ENCODE data around the gene SHOX.
"Not testable (repeated sequence)": the region's sequence is repeated elsewhere in the genome, so short reads cannot be mapped to it uniquely, and the experiment has no call there.

Gene SHOX

DNA sequence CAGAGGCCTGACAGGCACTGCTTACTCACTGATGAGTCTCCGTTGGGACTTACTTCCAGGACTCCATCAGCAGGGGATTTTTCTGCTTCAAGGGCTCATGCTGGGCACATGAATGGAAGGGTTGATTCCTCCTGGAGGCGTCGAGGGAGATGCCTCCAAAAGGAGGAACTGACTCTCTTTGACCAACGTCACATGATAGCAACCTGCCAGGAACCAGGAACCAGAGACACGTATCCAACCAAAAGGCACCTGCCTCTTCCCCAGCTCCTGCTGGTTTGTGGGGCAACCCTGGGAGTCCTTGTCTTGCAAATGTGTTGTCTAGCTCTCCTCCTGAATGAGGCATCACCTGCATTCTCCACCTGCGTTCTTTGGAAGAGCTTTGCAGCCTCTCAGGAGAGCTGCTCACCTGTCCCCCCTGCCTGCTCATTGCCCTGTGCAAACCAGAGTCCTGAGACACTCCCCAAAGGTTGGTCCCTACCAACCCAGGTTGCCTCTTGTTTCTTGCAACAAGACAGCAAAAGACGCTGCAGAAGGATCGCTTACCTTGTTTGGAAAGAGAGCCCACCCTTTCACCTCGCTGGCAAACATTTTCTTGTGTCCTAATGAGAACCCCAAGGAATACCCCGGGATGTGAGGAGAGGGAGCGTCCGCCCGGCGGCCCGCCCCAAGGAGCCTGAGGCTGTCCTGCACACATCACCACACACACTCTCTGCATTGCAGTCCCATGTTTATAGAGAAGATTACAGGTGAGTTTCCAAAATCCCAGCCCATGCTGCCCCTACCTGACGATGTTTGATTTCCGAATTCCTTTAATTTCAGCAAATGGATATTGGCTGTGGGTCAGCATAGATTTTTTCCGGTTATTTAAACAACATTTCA lies 30.5 kb upstream of the SHOX start:
- TF ChIP-seq EZH2 (IDR thresholded peaks at IDR 0.05) = no peak
- Histone ChIP-seq H3K9ac (ENCODE audit: insufficient read length) (no peak overlapping the region), H3K27ac (no peak overlapping the region), H3K4me3 (no peak overlapping the region), H3K9me3 (ENCODE audit: low read depth, low read length) (no peaks in the 10 kb centered on the region), H3K36me3 (ENCODE audit: insufficient read depth, low read length) (no peaks in the 10 kb centered on the region)
- no peak for DNase-seq (ENCODE audit: low read depth, low spot score)

DNA sequence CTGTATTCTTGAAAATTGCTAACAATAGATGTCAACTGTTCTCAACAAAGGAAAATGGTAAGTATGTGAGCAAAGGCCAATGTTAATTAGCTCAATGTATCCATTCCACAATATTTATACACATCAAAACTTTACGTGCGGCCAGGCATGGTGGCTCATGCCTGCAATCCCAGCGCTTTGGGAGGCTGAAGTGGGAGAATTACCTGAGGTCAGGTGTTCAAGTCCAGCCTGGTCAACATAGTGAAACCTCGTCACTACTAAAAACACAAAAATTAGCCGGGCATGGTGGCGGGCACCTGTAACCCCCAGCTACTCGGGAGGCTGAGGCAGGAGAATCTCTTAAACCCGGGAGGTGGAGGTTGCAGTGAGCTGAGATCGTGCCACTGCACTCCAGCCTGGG lies 27.6 kb upstream of the SHOX start:
- H3K4me3 ChIP-seq; H3K9ac ChIP-seq (ENCODE audit: insufficient read length); DNase-seq (ENCODE audit: low read depth, low spot score); H3K27ac ChIP-seq; H3K36me3 ChIP-seq (ENCODE audit: insufficient read depth, low read length); H3K9me3 ChIP-seq (ENCODE audit: low read depth, low read length): not testable (repeated sequence)

DNA sequence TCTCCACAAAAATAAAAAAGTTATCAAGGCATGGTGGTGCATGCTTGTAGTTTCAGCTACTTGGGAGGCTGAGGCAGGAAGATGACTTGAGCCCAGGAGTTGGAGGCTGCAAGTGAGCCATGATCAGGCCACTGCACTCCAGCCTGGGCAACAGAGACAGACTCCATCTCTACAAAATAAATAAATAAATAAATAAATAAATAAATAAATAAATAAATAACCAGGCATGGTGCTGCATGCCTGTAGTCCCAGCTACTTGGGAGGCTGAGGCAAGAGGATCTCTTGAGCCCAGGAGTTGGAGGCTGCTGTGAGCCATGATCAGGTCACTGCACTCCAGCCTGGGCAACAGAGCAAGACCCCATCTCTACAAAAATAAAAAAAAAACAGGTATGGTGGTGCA lies 26.0 kb upstream of the SHOX start:
- not testable (repeated sequence) for H3K9ac ChIP-seq (ENCODE audit: insufficient read length); H3K9me3 ChIP-seq (ENCODE audit: low read depth, low read length); H3K36me3 ChIP-seq (ENCODE audit: insufficient read depth, low read length); DNase-seq (ENCODE audit: low read depth, low spot score); H3K4me3 ChIP-seq; H3K27ac ChIP-seq

GRCh38 chrX:608088-608487 lies 22.5 kb upstream of the SHOX start:
- H3K9ac ChIP-seq (ENCODE audit: insufficient read length); H3K27ac ChIP-seq: not testable (repeated sequence)

DNA sequence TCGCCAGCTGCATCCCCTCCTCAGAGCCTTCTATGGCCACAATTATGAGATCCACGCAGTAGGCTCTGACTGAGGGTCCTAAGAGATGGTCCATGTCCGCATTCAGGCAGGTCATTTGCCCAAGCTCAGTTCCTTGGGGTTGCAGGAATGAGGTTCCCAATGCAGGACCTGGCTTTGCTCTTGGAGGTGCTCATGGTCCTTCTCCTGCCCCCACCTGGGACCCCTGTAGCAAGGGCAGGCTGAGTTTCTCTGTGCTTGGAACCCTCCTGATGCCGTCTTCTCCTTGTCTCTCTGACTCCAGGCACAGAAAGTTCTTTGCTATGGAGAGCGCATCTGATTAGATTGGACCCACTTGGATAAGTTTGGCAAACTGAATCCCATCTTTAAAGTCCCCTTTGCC lies 16.5 kb upstream of the SHOX start:
- no peak overlapping the region for H3K4me3 ChIP-seq
- no peak overlapping the region for H3K27ac ChIP-seq
- H3K9ac ChIP-seq (ENCODE audit: insufficient read length) = no peak overlapping the region
- H3K36me3 ChIP-seq (ENCODE audit: insufficient read depth, low read length) = no peaks in the 10 kb centered on the region
- DNase-seq (ENCODE audit: low read depth, low spot score) = no peak
- H3K9me3 ChIP-seq (ENCODE audit: low read depth, low read length) = no peaks in the 10 kb centered on the region
- TF ChIP-seq POLR2AphosphoS5 (IDR thresholded peaks at IDR 0.05; ENCODE audit: borderline replicate concordance, low read depth, low read length) (no peak), EZH2 (IDR thresholded peaks at IDR 0.05) (no peak), FOXP2 (optimal IDR thresholded peaks at IDR 0.05; ENCODE audit: control extremely low read depth, extremely low read length, insufficient read depth) (no peak)

More at GRCh38 chrX:608088-608487, 22.5 kb upstream of the SHOX start:
- not testable (repeated sequence) for H3K9me3 ChIP-seq (ENCODE audit: low read depth, low read length); H3K36me3 ChIP-seq (ENCODE audit: insufficient read depth, low read length); H3K4me3 ChIP-seq; DNase-seq (ENCODE audit: low read depth, low spot score)

- no peak overlapping the region for H3K27ac ChIP-seq
- no peak for DNase-seq (ENCODE audit: low read depth, low spot score)
- no peak overlapping the region for H3K4me3 ChIP-seq
- no peaks in the 10 kb centered on the region for H3K9me3 ChIP-seq (ENCODE audit: low read depth, low read length)
- TF ChIP-seq EZH2 (IDR thresholded peaks at IDR 0.05) = no peak
- TF ChIP-seq POLR2AphosphoS5 (IDR thresholded peaks at IDR 0.05; ENCODE audit: borderline replicate concordance, low read depth, low read length) = no peak
- no peak for TF ChIP-seq FOXP2 (optimal IDR thresholded peaks at IDR 0.05; ENCODE audit: control extremely low read depth, extremely low read length, insufficient read depth)
- H3K36me3 ChIP-seq (ENCODE audit: insufficient read depth, low read length) = no peaks in the 10 kb centered on the region
- no peak overlapping the region for H3K9ac ChIP-seq (ENCODE audit: insufficient read length)
Measured at GRCh38 chrX:617401-617800, 13.2 kb upstream of the SHOX start.

DNA sequence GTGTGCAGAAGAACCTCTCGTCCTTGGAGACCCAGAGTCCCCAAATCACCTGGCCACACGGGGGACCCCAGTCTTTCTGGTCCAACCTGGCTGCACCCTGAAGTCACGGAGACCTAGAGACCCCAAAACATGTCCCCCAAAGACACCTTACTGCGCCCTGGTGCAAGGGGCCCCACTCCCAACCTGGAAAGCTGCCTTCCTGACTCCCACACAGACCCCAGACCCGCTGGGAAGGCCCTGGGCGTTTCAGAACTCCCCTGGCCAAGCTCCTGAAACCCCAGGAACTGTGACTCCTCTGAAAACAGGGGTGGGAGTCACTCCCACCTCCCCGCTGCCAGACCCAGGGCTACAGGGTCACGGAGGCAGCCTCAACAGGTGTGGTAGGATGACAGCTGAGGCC lies 12.7 kb upstream of the SHOX start:
- Histone ChIP-seq H3K9ac (ENCODE audit: insufficient read length) (no peak overlapping the region), H3K9me3 (ENCODE audit: low read depth, low read length) (no peaks in the 10 kb centered on the region), H3K27ac (no peak overlapping the region), H3K36me3 (ENCODE audit: insufficient read depth, low read length) (no peaks in the 10 kb centered on the region), H3K4me3 (no peak overlapping the region)
- no peak for DNase-seq (ENCODE audit: low read depth, low spot score)
- TF ChIP-seq FOXP2 (optimal IDR thresholded peaks at IDR 0.05; ENCODE audit: control extremely low read depth, extremely low read length, insufficient read depth) (no peak), POLR2AphosphoS5 (IDR thresholded peaks at IDR 0.05; ENCODE audit: borderline replicate concordance, low read depth, low read length) (no peak), EZH2 (IDR thresholded peaks at IDR 0.05) (no peak)

DNA sequence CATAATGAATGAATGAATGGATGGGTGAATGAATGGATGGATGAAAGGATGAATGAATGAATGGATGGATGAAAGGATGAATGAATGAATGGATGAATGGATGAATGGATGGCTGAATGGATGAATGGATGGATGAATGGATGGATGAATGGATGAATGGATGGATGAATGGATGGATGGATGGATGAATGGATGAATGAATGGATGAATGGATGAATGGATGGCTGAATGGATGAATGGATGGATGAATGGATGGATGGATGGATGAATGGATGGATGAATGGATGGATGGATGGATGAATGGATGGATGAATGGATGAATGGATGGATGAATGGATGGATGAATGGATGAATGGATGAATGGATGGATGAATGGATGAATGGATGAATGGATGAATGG lies 12.3 kb upstream of the SHOX start:
- not testable (repeated sequence) for H3K9ac ChIP-seq (ENCODE audit: insufficient read length); H3K9me3 ChIP-seq (ENCODE audit: low read depth, low read length); H3K4me3 ChIP-seq; H3K27ac ChIP-seq; DNase-seq (ENCODE audit: low read depth, low spot score); H3K36me3 ChIP-seq (ENCODE audit: insufficient read depth, low read length)

GRCh38 chrX:618761-619450 lies 11.7 kb upstream of the SHOX start:
- Histone ChIP-seq H3K9ac (ENCODE audit: insufficient read length) (no peak overlapping the region), H3K27ac (no peak overlapping the region), H3K9me3 (ENCODE audit: low read depth, low read length) (no peaks in the 10 kb centered on the region), H3K4me3 (no peak overlapping the region), H3K36me3 (ENCODE audit: insufficient read depth, low read length) (no peaks in the 10 kb centered on the region)
- no peak for DNase-seq (ENCODE audit: low read depth, low spot score)
- no peak for TF ChIP-seq EZH2 (IDR thresholded peaks at IDR 0.05)
- TF ChIP-seq FOXP2 (optimal IDR thresholded peaks at IDR 0.05; ENCODE audit: control extremely low read depth, extremely low read length, insufficient read depth) = no peak

All from SK-N-MC (cell line).